Smooth muscle cell (in vitro differentiated cells): ENCODE data around the gene BRICD5. TPM values are rescaled to one million over a fixed set of nuclear protein-coding genes. Genes with fewer than 3 reads are reported as not detected.

Source experiments
- DNase-seq: peaks from one replicate; lab custom pipeline; 2025; ENCODE audit not compliant: unreplicated experiment; lab: John Stamatoyannopoulos, UW
- H2AFZ ChIP-seq: fragments of 200-600 bp; sonication (generic); 2 replicates; pipeline ENCODE4 v1.6.0; 2016; ENCODE audit warnings: antibody characterized with exemption, low read depth, mild to moderate bottlenecking
- H3F3A ChIP-seq: fragments of 200-600 bp; sonication (generic); 2 replicates; pipeline ENCODE4 v1.6.0; 2017; ENCODE audit warnings: antibody characterized with exemption, low read depth
- H3K27ac ChIP-seq: fragments of 200-600 bp; sonication (generic); 2 replicates; pipeline ENCODE4 v1.5.1; 2016; ENCODE audit warnings: low read depth, mild to moderate bottlenecking
- H3K27me3 ChIP-seq: fragments of 200-600 bp; sonication (generic); 2 replicates; pipeline ENCODE4 v1.6.1; 2016; ENCODE audit warnings: low read depth, mild to moderate bottlenecking
- H3K36me3 ChIP-seq: fragments of 200-600 bp; sonication (generic); 2 replicates; pipeline ENCODE4 v1.5.1; 2016; ENCODE audit warnings: low read depth
- H3K4me1 ChIP-seq: fragments of 200-600 bp; sonication (generic); 2 replicates; pipeline ENCODE4 v1.5.1; 2016; ENCODE audit warnings: low read depth
- H3K4me2 ChIP-seq: fragments of 200-600 bp; sonication (generic); 2 replicates; pipeline ENCODE4 v1.6.0; 2016; ENCODE audit warnings: mild to moderate bottlenecking
- H3K4me3 ChIP-seq: fragments of 200-600 bp; sonication (generic); 2 replicates; pipeline ENCODE4 v1.5.1; 2016; ENCODE audit warnings: mild to moderate bottlenecking
- H3K79me2 ChIP-seq: fragments of 200-600 bp; sonication (generic); 2 replicates; pipeline ENCODE4 v1.6.0; 2016; ENCODE audit warnings: low read depth, mild to moderate bottlenecking
- H3K9ac ChIP-seq: fragments of 200-600 bp; sonication (generic); 2 replicates; pipeline ENCODE4 v1.6.0; 2016; ENCODE audit warnings: low read depth
- H3K9me3 ChIP-seq: fragments of 200-600 bp; sonication (generic); replicated peaks from 2 replicates; pipeline ENCODE4 v1.5.1; 2016; ENCODE audit warnings: low read depth
- H4K20me1 ChIP-seq: fragments of 200-600 bp; sonication (generic); 2 replicates; pipeline ENCODE4 v1.6.0; 2016; ENCODE audit warnings: low read depth
- CTCF ChIP-seq: fragments of 200-600 bp; sonication (generic); IDR thresholded peaks from 2 replicates; pipeline ENCODE4 v1.5.1; 2017; ENCODE audit warnings: borderline replicate concordance, mild to moderate bottlenecking, antibody characterized with exemption; ENCODE audit not compliant: insufficient read depth, poor library complexity, severe bottlenecking
- WGBS: methylation state at CpG from one replicate; pipeline ENCODE4 v1.1.7; 2016; ENCODE audit warnings: low lambda C conversion rate; 5-methylcytosine and 5-hydroxymethylcytosine counted together
- polyA plus RNA-seq: library from polyadenylated mRNA; unstranded; fragments of >200 nt; fragmentation: Nextera tagmentation; extraction: Ambion mirVana; gene quantifications from 2 replicates; pipeline ENCODE4 v1.2.1, GENCODE V29; 2016
- total RNA-seq: library from RNA; depleted of rRNA; stranded (reverse); fragments of >200 nt; gene quantifications from 2 replicates; pipeline ENCODE4 v1.2.3, GENCODE V29; 2014

The BRICD5 gene
- total and polyA plus RNA-seq, 2 experiments from 2014 or later: 2.0 to 4.7 TPM

- no peaks in the 10 kb centered on the region for H3K9me3 ChIP-seq
- no peaks in the 10 kb centered on the region for H3K36me3 ChIP-seq
- H3K4me2 ChIP-seq: no peak overlapping the region
- no peak overlapping the region for H3K27ac ChIP-seq
- no peak overlapping the region for H3K9ac ChIP-seq
- H3K27me3 ChIP-seq: no peaks in the 10 kb centered on the region
- DNase-seq: no peak
- H3K4me1 ChIP-seq: no peaks in the 10 kb centered on the region
- no peak overlapping the region for H2AFZ ChIP-seq
- 97% methylated on average over 37 of the region's 47 CpGs for WGBS
- no peaks in the 10 kb centered on the region for H3F3A ChIP-seq
- H3K4me3 ChIP-seq: no peak overlapping the region
- no peak for TF ChIP-seq CTCF
- peaks cover 33% of the 10 kb centered on the region for H4K20me1 ChIP-seq
- peaks cover 4% of the 10 kb centered on the region for H3K79me2 ChIP-seq
Observed at GRCh38 chr16:2170587-2171435, 39.9 kb downstream of the BRICD5 start.

GRCh38 chr16:2170080-2170479 is 40.6 kb downstream of the BRICD5 start:
- no peaks in the 10 kb centered on the region for H3K4me1 ChIP-seq
- no peak overlapping the region for H3K4me2 ChIP-seq
- no peaks in the 10 kb centered on the region for H3F3A ChIP-seq
- TF ChIP-seq CTCF: no peak
- H3K9ac ChIP-seq: no peak overlapping the region
- no peak for DNase-seq
- H3K27ac ChIP-seq: no peak overlapping the region
- H3K79me2 ChIP-seq: peaks cover 8% of the 10 kb centered on the region
- WGBS: 97% methylated on average over 18 of the region's 18 CpGs
- H3K27me3 ChIP-seq: no peaks in the 10 kb centered on the region
- H3K4me3 ChIP-seq: no peak overlapping the region
- H2AFZ ChIP-seq: no peak overlapping the region
- H3K9me3 ChIP-seq: no peaks in the 10 kb centered on the region
- peaks cover 35% of the 10 kb centered on the region for H4K20me1 ChIP-seq
- no peaks in the 10 kb centered on the region for H3K36me3 ChIP-seq

GRCh38 chr16:2167068-2167638 is 43.5 kb downstream of the BRICD5 start:
- Histone ChIP-seq H3K79me2 (peaks cover 27% of the 10 kb centered on the region), H3F3A (no peaks in the 10 kb centered on the region), H2AFZ (no peak overlapping the region), H3K27ac (no peak overlapping the region), H3K36me3 (no peaks in the 10 kb centered on the region), H3K9ac (no peak overlapping the region), H3K27me3 (no peaks in the 10 kb centered on the region), H4K20me1 (peaks cover 56% of the 10 kb centered on the region), H3K4me1 (no peaks in the 10 kb centered on the region), H3K4me3 (no peak overlapping the region), H3K4me2 (no peak overlapping the region), H3K9me3 (no peaks in the 10 kb centered on the region)
- no peak for TF ChIP-seq CTCF
- DNase-seq: no peak
- 99% methylated on average over 18 of the region's 18 CpGs for WGBS
